ENCODE results near the gene TBC1D9. TPM values are rescaled to one million over a fixed set of nuclear protein-coding genes. Genes with fewer than 3 reads are reported as not detected.

Gene TBC1D9
- total RNA-seq, 1 experiment from 2014 or later, result 9.5 TPM

GRCh38 chr4:140781596-140781995, 25.4 kb upstream of the TBC1D9 start:
- H3K79me2 ChIP-seq (ENCODE audit: insufficient read depth, low read length), result no peaks in the 10 kb centered on the region
- ATAC-seq (no peak), DNase-seq (ENCODE audit: low read depth, low spot score) (no peak)
- H4K20me1 ChIP-seq (ENCODE audit: insufficient read depth), result no peaks in the 10 kb centered on the region
- ChIA-PET CTCF (no interaction called here), RAD21 (ENCODE audit: low non-redundant PET in 1 of 2, low total read pairs in 2 of 2, uncharacterized antibody in 2 of 2, unreplicated experiment in 2 of 2) (no interaction called here), POLR2A (no interaction called here)
- no peaks in the 10 kb centered on the region for H3K27me3 ChIP-seq (ENCODE audit: insufficient read depth, low read length)
- H3K4me1 ChIP-seq (ENCODE audit: control insufficient read depth in 1 of 2, insufficient read depth in 2 of 2, low read length in 2 of 2), result no peaks in the 10 kb centered on the region
- TF ChIP-seq FOSL1 (IDR thresholded peaks at IDR 0.05; ENCODE audit: low read depth) (no peak), ZNF274 (IDR thresholded peaks at IDR 0.05; ENCODE audit: low read depth, low read length) (no peak), CBX3 (IDR thresholded peaks at IDR 0.05; ENCODE audit: low read depth) (no peak), SIN3A (IDR thresholded peaks at IDR 0.05; ENCODE audit: low read depth) (no peak), ELF1 (IDR thresholded peaks at IDR 0.05; ENCODE audit: borderline replicate concordance, low read depth) (no peak), REST (IDR thresholded peaks at IDR 0.05; ENCODE audit: low read depth) (no peak)
- intact Hi-C loops (cut with micrococcal nuclease), result no loop called here
- no peak overlapping the region for H3K27ac ChIP-seq (ENCODE audit: low read depth, low read length)
- H3K36me3 ChIP-seq (ENCODE audit: control insufficient read depth in 1 of 2, insufficient read depth in 2 of 2, low read length in 2 of 2), result no peaks in the 10 kb centered on the region
- BruUV-seq (replicated peaks), result no TSS peak
- no peaks in the 10 kb centered on the region for H3K9me3 ChIP-seq (ENCODE audit: control insufficient read depth in 1 of 2, insufficient read depth in 1 of 2, low read depth in 1 of 2, low read length in 2 of 2)
- no peak overlapping the region for H3K4me3 ChIP-seq (replicated peaks in 1 of 2; ENCODE audit: low read depth in 1 of 2, low read length in 2 of 2)
- H2AFZ ChIP-seq (ENCODE audit: low read depth, low read length, poor library complexity, severe bottlenecking), result no peak overlapping the region
- no peak overlapping the region for H3K9ac ChIP-seq (ENCODE audit: low read length)
- no peaks in the 10 kb centered on the region for H3K9me2 ChIP-seq (ENCODE audit: insufficient read depth)
- H3K4me2 ChIP-seq (ENCODE audit: low read length), result no peak overlapping the region

DNA sequence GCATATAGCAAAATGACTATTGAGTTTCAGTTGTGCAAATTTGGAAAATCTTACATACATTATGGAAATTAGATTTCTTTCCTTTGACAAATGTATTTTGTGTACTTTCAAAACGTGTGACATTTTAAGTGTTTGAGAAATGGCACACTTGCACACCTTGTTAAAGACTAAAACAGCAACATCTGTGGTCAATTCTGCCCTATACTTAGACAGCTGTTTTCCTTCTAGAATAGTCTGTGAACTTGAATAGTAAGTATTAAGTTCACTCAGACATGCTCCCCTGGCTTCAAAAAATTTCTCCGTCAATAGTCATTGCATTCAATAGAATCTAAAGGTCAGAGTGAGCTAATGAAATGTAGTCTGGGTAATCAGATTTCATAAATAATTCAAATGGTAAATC, 21.7 kb upstream of the TBC1D9 start:
- Histone ChIP-seq H3K9me3 (ENCODE audit: control insufficient read depth in 1 of 2, insufficient read depth in 1 of 2, low read depth in 1 of 2, low read length in 2 of 2) (no peaks in the 10 kb centered on the region), H2AFZ (ENCODE audit: low read depth, low read length, poor library complexity, severe bottlenecking) (no peak overlapping the region), H4K20me1 (ENCODE audit: insufficient read depth) (no peaks in the 10 kb centered on the region), H3K36me3 (ENCODE audit: control insufficient read depth in 1 of 2, insufficient read depth in 2 of 2, low read length in 2 of 2) (no peaks in the 10 kb centered on the region), H3K4me1 (ENCODE audit: control insufficient read depth in 1 of 2, insufficient read depth in 2 of 2, low read length in 2 of 2) (no peaks in the 10 kb centered on the region), H3K4me3 (replicated peaks in 1 of 2; ENCODE audit: low read depth in 1 of 2, low read length in 2 of 2) (no peak overlapping the region), H3K27ac (ENCODE audit: low read depth, low read length) (no peak overlapping the region), H3K79me2 (ENCODE audit: insufficient read depth, low read length) (no peaks in the 10 kb centered on the region), H3K9me2 (ENCODE audit: insufficient read depth) (no peaks in the 10 kb centered on the region), H3K9ac (ENCODE audit: low read length) (no peak overlapping the region), H3K4me2 (ENCODE audit: low read length) (no peak overlapping the region), H3K27me3 (ENCODE audit: insufficient read depth, low read length) (no peaks in the 10 kb centered on the region)
- CTCF ChIA-PET, result no interaction called here
- POLR2A ChIA-PET, result no interaction called here
- DNase-seq (ENCODE audit: low read depth, low spot score) (no peak), ATAC-seq (no peak)
- intact Hi-C loops (cut with micrococcal nuclease), result no loop called here
- RAD21 ChIA-PET (ENCODE audit: low non-redundant PET in 1 of 2, low total read pairs in 2 of 2, uncharacterized antibody in 2 of 2, unreplicated experiment in 2 of 2), result no interaction called here
- BruUV-seq (replicated peaks), result no TSS peak
- TF ChIP-seq RAD21 (IDR thresholded peaks at IDR 0.05; ENCODE audit: low read depth) (no peak), JUND (IDR thresholded peaks at IDR 0.05) (no peak), EZH2phosphoT487 (IDR thresholded peaks at IDR 0.05; ENCODE audit: borderline replicate concordance) (no peak), YY1 (IDR thresholded peaks at IDR 0.05; ENCODE audit: extremely low read depth, insufficient replicate concordance, low read depth, low read length) (no peak), REST (IDR thresholded peaks at IDR 0.05; ENCODE audit: low read depth) (no peak), POLR2AphosphoS5 (IDR thresholded peaks at IDR 0.05; ENCODE audit: low read depth, low read length) (no peak), ZNF274 (IDR thresholded peaks at IDR 0.05; ENCODE audit: low read depth, low read length) (no peak), SIN3A (IDR thresholded peaks at IDR 0.05; ENCODE audit: low read depth) (no peak), CBX3 (IDR thresholded peaks at IDR 0.05; ENCODE audit: low read depth) (no peak), ELF1 (IDR thresholded peaks at IDR 0.05; ENCODE audit: borderline replicate concordance, low read depth) (no peak)
- TF ChIP-seq, protein P1, sequence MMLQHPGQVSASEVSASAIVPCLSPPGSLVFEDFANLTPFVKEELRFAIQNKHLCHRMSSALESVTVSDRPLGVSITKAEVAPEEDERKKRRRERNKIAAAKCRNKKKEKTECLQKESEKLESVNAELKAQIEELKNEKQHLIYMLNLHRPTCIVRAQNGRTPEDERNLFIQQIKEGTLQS (IDR thresholded peaks at IDR 0.05), result no peak
- TF ChIP-seq, protein P2, sequence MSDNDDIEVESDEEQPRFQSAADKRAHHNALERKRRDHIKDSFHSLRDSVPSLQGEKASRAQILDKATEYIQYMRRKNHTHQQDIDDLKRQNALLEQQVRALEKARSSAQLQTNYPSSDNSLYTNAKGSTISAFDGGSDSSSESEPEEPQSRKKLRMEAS (IDR thresholded peaks at IDR 0.05), result no peak
